Measurements from ENCODE around the gene RBM20. TPM values are rescaled to one million over a fixed set of nuclear protein-coding genes. Genes with fewer than 3 reads are reported as not detected.

The RBM20 gene
- total and polyA plus RNA-seq, 5 donors from 2014 or later = 0.15 to 0.72 TPM; not detected in 3

DNA sequence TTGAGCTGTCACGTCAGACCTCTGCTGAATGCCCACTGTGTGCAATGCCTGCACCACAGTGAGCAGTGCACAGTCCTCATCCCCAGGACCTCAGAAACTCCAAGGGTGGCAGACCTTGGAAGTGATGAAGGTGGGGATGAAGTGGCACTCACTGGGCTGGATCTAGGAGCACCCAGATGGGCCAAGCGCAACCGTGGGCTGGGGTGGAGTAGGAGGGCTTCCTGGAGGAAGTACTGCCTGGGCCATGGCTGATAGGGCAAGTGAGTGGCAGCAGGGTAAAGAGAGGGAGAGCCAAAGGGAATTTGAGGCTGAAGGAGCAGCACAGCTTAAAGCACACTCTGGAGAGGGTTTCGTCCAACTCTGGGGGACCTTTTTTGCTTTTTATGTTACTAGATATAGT, 52.3 kb downstream of the RBM20 start:
- Histone ChIP-seq H3K27ac (ENCODE audit: insufficient read depth, low read length, poor library complexity, severe bottlenecking) (no peak overlapping the region), H3K36me3 (ENCODE audit: control insufficient read depth, insufficient read depth, low read length) (no peaks in the 10 kb centered on the region), H3K4me3 (ENCODE audit: low read depth, low read length) (no peak overlapping the region), H3K4me1 (ENCODE audit: control insufficient read depth, insufficient read depth, low read length, poor library complexity, severe bottlenecking) (no peaks in the 10 kb centered on the region), H3K9me3 (ENCODE audit: control insufficient read depth in 2 of 2, low read length in 2 of 2) (peaks cover 3 to 7% of the 10 kb centered on the region in 2 experiments), H3K27me3 (ENCODE audit: control insufficient read depth, insufficient read depth, low read length) (peaks cover 14% of the 10 kb centered on the region)
- no peaks in the 10 kb centered on the region for H3K4me1 Mint-ChIP-seq
- peaks cover 25% of the 10 kb centered on the region for H3K27me3 Mint-ChIP-seq
- no peak overlapping the region for H3K27ac Mint-ChIP-seq
- peaks cover 0 to 9% (median 4%) of the 10 kb centered on the region in 7 donors for H3K9me3 Mint-ChIP-seq
- DNase-seq = no peak
- H3K36me3 Mint-ChIP-seq = no peaks in the 10 kb centered on the region
- no peak overlapping the region for H3K4me3 Mint-ChIP-seq
- ATAC-seq (ENCODE audit: low read depth in 2 of 2) = no peak

- Mint-ChIP-seq H3K27ac (no peak overlapping the region), H3K9me3 (peaks cover 0 to under 1% (median 0%) of the 10 kb centered on the region in 7 donors), H3K4me3 (no peak overlapping the region), H3K36me3 (no peaks in the 10 kb centered on the region), H3K27me3 (peaks cover 15% of the 10 kb centered on the region), H3K4me1 (no peaks in the 10 kb centered on the region)
- peaks cover 9% of the 10 kb centered on the region for H3K27me3 ChIP-seq (ENCODE audit: control insufficient read depth, insufficient read depth, low read length)
- H3K9me3 ChIP-seq (ENCODE audit: control insufficient read depth in 2 of 2, low read length in 2 of 2) = peaks cover 0 to under 1% of the 10 kb centered on the region in 2 experiments
- no peak for ATAC-seq (ENCODE audit: low read depth in 2 of 2)
- no peak for DNase-seq
- no peak overlapping the region for H3K27ac ChIP-seq (ENCODE audit: insufficient read depth, low read length, poor library complexity, severe bottlenecking)
- H3K36me3 ChIP-seq (ENCODE audit: control insufficient read depth, insufficient read depth, low read length) = no peaks in the 10 kb centered on the region
- no peaks in the 10 kb centered on the region for H3K4me1 ChIP-seq (ENCODE audit: control insufficient read depth, insufficient read depth, low read length, poor library complexity, severe bottlenecking)
- no peak overlapping the region for H3K4me3 ChIP-seq (ENCODE audit: low read depth, low read length)
Measured at GRCh38 chr10:110698340-110698739, 54.2 kb downstream of the RBM20 start.

DNA sequence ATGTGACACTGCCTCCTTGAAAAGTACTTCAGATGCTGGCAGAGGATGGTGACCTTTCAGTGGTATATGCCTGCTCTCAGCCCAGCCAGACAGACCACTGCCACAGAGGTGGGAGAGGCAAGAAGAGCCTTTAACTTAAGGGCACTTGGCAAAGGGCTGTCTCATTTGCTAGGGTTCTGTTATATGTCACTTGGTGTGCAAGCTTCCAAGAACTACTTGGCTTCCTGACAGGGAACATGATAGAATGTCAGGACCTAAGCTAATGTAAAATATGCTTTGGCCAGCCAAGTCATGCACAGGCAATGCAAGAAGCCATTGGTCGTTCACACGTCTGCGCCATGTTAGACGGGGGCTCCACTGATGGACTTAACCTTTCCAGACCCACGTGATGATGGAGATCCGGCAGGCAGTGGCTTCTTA, 54.7 kb downstream of the RBM20 start:
- no peak overlapping the region for H3K4me3 ChIP-seq (ENCODE audit: low read depth, low read length)
- H3K36me3 ChIP-seq (ENCODE audit: control insufficient read depth, insufficient read depth, low read length) = no peaks in the 10 kb centered on the region
- no peak overlapping the region for H3K27ac Mint-ChIP-seq
- no peaks in the 10 kb centered on the region for H3K4me1 ChIP-seq (ENCODE audit: control insufficient read depth, insufficient read depth, low read length, poor library complexity, severe bottlenecking)
- ATAC-seq (ENCODE audit: low read depth in 2 of 2) (no peak), DNase-seq (no peak)
- peaks cover 7% of the 10 kb centered on the region for H3K27me3 ChIP-seq (ENCODE audit: control insufficient read depth, insufficient read depth, low read length)
- H3K4me1 Mint-ChIP-seq = no peaks in the 10 kb centered on the region
- H3K4me3 Mint-ChIP-seq = no peak overlapping the region
- no peaks in the 10 kb centered on the region for H3K36me3 Mint-ChIP-seq
- H3K27ac ChIP-seq (ENCODE audit: insufficient read depth, low read length, poor library complexity, severe bottlenecking) = no peak overlapping the region
- peaks cover 14% of the 10 kb centered on the region for H3K27me3 Mint-ChIP-seq
- H3K9me3 Mint-ChIP-seq = no peaks in the 10 kb centered on the region
- no peaks in the 10 kb centered on the region for H3K9me3 ChIP-seq (ENCODE audit: control insufficient read depth in 2 of 2, low read length in 2 of 2)

DNA sequence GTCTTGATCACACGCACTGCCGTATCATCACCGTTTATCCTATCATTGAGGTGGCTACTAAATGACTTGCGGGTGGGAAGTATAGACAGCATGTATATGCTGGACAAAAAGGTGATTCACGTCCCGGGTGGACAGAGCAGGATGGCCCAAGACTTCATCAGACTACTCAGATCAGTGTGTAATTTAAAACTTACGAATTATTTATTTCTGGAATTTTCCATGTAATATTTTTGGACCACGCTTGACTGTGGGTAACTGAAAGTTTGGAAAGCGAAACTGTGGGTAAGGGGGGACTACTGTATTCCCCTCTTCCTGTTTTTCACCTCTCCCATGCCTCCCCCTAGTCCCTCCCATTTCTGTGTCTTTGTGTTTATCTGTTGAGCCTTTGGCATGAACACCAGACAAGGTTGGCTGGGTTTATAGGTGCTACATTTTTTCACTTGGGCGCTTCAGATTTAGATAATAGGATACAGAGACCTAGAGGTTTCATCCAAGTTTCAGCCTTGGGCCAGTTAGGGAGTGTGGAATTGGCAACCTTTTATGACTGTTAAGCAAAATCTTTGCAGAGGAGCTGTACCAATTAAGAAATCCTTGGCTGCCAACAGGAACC, 55.8 kb downstream of the RBM20 start:
- H3K9me3 ChIP-seq (ENCODE audit: control insufficient read depth in 2 of 2, low read length in 2 of 2) = no peaks in the 10 kb centered on the region
- H3K4me3 ChIP-seq (ENCODE audit: low read depth, low read length) = no peak overlapping the region
- peak overlapping the region in 1 of 4 donors; percentile 8 for H3K4me3 Mint-ChIP-seq
- peaks cover 9% of the 10 kb centered on the region for H3K27me3 Mint-ChIP-seq
- peaks cover 2% of the 10 kb centered on the region for H3K27me3 ChIP-seq (ENCODE audit: control insufficient read depth, insufficient read depth, low read length)
- ATAC-seq (ENCODE audit: low read depth in 2 of 2) (no peak), DNase-seq (no peak)
- no peaks in the 10 kb centered on the region for H3K4me1 ChIP-seq (ENCODE audit: control insufficient read depth, insufficient read depth, low read length, poor library complexity, severe bottlenecking)
- peak overlapping the region in 1 of 3 donors; percentile 83 for H3K27ac Mint-ChIP-seq
- H3K36me3 ChIP-seq (ENCODE audit: control insufficient read depth, insufficient read depth, low read length) = no peaks in the 10 kb centered on the region
- no peak overlapping the region for H3K27ac ChIP-seq (ENCODE audit: insufficient read depth, low read length, poor library complexity, severe bottlenecking)
- no peaks in the 10 kb centered on the region for H3K9me3 Mint-ChIP-seq
- no peaks in the 10 kb centered on the region for H3K36me3 Mint-ChIP-seq
- H3K4me1 Mint-ChIP-seq = no peaks in the 10 kb centered on the region

- no peaks in the 10 kb centered on the region for H3K36me3 ChIP-seq (ENCODE audit: control insufficient read depth, insufficient read depth, low read length)
- no peak overlapping the region for H3K27ac ChIP-seq (ENCODE audit: insufficient read depth, low read length, poor library complexity, severe bottlenecking)
- Mint-ChIP-seq H3K4me1 (no peaks in the 10 kb centered on the region), H3K9me3 (peaks cover 0 to under 1% (median 0%) of the 10 kb centered on the region in 7 donors), H3K27me3 (peaks cover 1% of the 10 kb centered on the region), H3K36me3 (no peaks in the 10 kb centered on the region), H3K27ac (no peak overlapping the region), H3K4me3 (no peak overlapping the region)
- ATAC-seq (ENCODE audit: low read depth in 2 of 2) = no peak
- H3K4me3 ChIP-seq (ENCODE audit: low read depth, low read length) = no peak overlapping the region
- no peaks in the 10 kb centered on the region for H3K9me3 ChIP-seq (ENCODE audit: control insufficient read depth in 2 of 2, low read length in 2 of 2)
- no peaks in the 10 kb centered on the region for H3K4me1 ChIP-seq (ENCODE audit: control insufficient read depth, insufficient read depth, low read length, poor library complexity, severe bottlenecking)
- H3K27me3 ChIP-seq (ENCODE audit: control insufficient read depth, insufficient read depth, low read length) = no peaks in the 10 kb centered on the region
- no peak for DNase-seq
Measured at GRCh38 chr10:110700947-110701616, 56.9 kb downstream of the RBM20 start.

- Histone ChIP-seq H3K9me3 (ENCODE audit: control insufficient read depth in 2 of 2, low read length in 2 of 2) (no peaks in the 10 kb centered on the region), H3K4me1 (ENCODE audit: control insufficient read depth, insufficient read depth, low read length, poor library complexity, severe bottlenecking) (no peaks in the 10 kb centered on the region), H3K27ac (ENCODE audit: insufficient read depth, low read length, poor library complexity, severe bottlenecking) (no peak overlapping the region), H3K27me3 (ENCODE audit: control insufficient read depth, insufficient read depth, low read length) (no peaks in the 10 kb centered on the region), H3K4me3 (ENCODE audit: low read depth, low read length) (no peak overlapping the region), H3K36me3 (ENCODE audit: control insufficient read depth, insufficient read depth, low read length) (no peaks in the 10 kb centered on the region)
- no peak overlapping the region for H3K4me3 Mint-ChIP-seq
- DNase-seq (no peak), ATAC-seq (ENCODE audit: low read depth in 2 of 2) (no peak)
- peaks cover 5% of the 10 kb centered on the region for H3K27me3 Mint-ChIP-seq
- H3K4me1 Mint-ChIP-seq = no peaks in the 10 kb centered on the region
- H3K9me3 Mint-ChIP-seq = peaks cover 0 to 3% (median 0%) of the 10 kb centered on the region in 7 donors
- H3K36me3 Mint-ChIP-seq = no peaks in the 10 kb centered on the region
- no peak overlapping the region for H3K27ac Mint-ChIP-seq
Measured at GRCh38 chr10:110701617-110701971, 57.5 kb downstream of the RBM20 start.

DNA sequence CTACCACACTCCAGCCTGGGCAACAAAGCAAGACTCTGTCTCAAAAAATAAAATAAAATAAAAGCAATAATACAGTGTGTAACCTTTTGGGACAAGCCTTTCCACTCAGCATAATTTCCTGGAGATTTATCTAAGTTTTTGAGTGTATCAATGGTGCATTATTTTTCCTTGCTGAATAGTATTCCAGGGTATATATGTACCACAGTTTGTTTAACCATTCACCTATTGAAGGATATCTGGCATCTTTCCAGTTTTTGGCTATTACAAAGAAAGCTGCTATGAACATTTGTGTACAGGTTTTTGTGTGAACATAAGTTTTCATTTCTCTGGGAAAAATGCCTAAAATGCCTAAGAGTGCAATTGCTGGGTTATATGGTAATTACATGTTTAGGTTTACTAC, 59.9 kb downstream of the RBM20 start:
- H3K4me3 Mint-ChIP-seq = no peak overlapping the region
- H3K27ac ChIP-seq (ENCODE audit: insufficient read depth, low read length, poor library complexity, severe bottlenecking) = no peak overlapping the region
- H3K36me3 ChIP-seq (ENCODE audit: control insufficient read depth, insufficient read depth, low read length) = no peaks in the 10 kb centered on the region
- no peaks in the 10 kb centered on the region for H3K4me1 ChIP-seq (ENCODE audit: control insufficient read depth, insufficient read depth, low read length, poor library complexity, severe bottlenecking)
- H3K27ac Mint-ChIP-seq = no peak overlapping the region
- H3K36me3 Mint-ChIP-seq = no peaks in the 10 kb centered on the region
- H3K4me3 ChIP-seq (ENCODE audit: low read depth, low read length) = no peak overlapping the region
- ATAC-seq (ENCODE audit: low read depth in 2 of 2) (no peak), DNase-seq (no peak)
- peaks cover 5% of the 10 kb centered on the region for H3K27me3 Mint-ChIP-seq
- H3K4me1 Mint-ChIP-seq = no peaks in the 10 kb centered on the region
- H3K9me3 ChIP-seq (ENCODE audit: control insufficient read depth in 2 of 2, low read length in 2 of 2) = no peaks in the 10 kb centered on the region
- H3K27me3 ChIP-seq (ENCODE audit: control insufficient read depth, insufficient read depth, low read length) = peaks cover 4% of the 10 kb centered on the region
- H3K9me3 Mint-ChIP-seq = peaks cover 0 to 3% (median 0%) of the 10 kb centered on the region in 7 donors

Data from CD4-positive, CD25-positive, alpha-beta regulatory T cell (primary cell).